ENCODE measurements around the gene RPL6.

Gene RPL6

GRCh38 chr12:112406519-112407488 lies 2.6 kb downstream of the RPL6 start:
- TF ChIP-seq REST (IDR thresholded peaks at IDR 0.05; ENCODE audit: insufficient read depth in 1 of 2, low read depth in 2 of 2, low read length in 2 of 2): no peak
- TF ChIP-seq POLR2AphosphoS5 (IDR thresholded peaks at IDR 0.05; ENCODE audit: low read depth, low read length): 0 out of 2 replicates have a peak, but pooled peaks have one; percentile 10

- TF ChIP-seq REST (IDR thresholded peaks at IDR 0.05; ENCODE audit: insufficient read depth in 1 of 2, low read depth in 2 of 2, low read length in 2 of 2): no peak
- no peak for TF ChIP-seq SIN3A (IDR thresholded peaks at IDR 0.05; ENCODE audit: borderline replicate concordance, insufficient read depth, low read length)
Measured at GRCh38 chr12:112401903-112402498, 7.4 kb downstream of the RPL6 start.

- TF ChIP-seq POLR2AphosphoS5 (IDR thresholded peaks at IDR 0.05; ENCODE audit: low read depth, low read length) (no peak), FOXP2 (optimal IDR thresholded peaks at IDR 0.05; ENCODE audit: borderline replicate concordance, extremely low read depth, extremely low read length, insufficient read depth) (no peak), TAF1 (IDR thresholded peaks at IDR 0.05; ENCODE audit: borderline replicate concordance, insufficient read depth, low read length) (no peak), REST (IDR thresholded peaks at IDR 0.05; ENCODE audit: insufficient read depth in 1 of 2, low read depth in 2 of 2, low read length in 2 of 2) (no peak), SIN3A (IDR thresholded peaks at IDR 0.05; ENCODE audit: borderline replicate concordance, insufficient read depth, low read length) (no peak)
Measured at GRCh38 chr12:112401054-112401453, 8.4 kb downstream of the RPL6 start.

- TF ChIP-seq TAF1 (IDR thresholded peaks at IDR 0.05; ENCODE audit: borderline replicate concordance, insufficient read depth, low read length) (no peak), POLR2AphosphoS5 (IDR thresholded peaks at IDR 0.05; ENCODE audit: low read depth, low read length) (no peak), SIN3A (IDR thresholded peaks at IDR 0.05; ENCODE audit: borderline replicate concordance, insufficient read depth, low read length) (no peak), REST (IDR thresholded peaks at IDR 0.05; ENCODE audit: insufficient read depth in 1 of 2, low read depth in 2 of 2, low read length in 2 of 2) (no peak), FOXP2 (optimal IDR thresholded peaks at IDR 0.05; ENCODE audit: borderline replicate concordance, extremely low read depth, extremely low read length, insufficient read depth) (no peak)
Measured at GRCh38 chr12:112393328-112393727, 16.1 kb downstream of the RPL6 start.

Data from PFSK-1 (cell line).